GM10266 (cell line): ENCODE results near the gene C6orf141.

Experiments used
- DNase-seq: peaks from one replicate; pipeline ENCODE4 v3.0.0; 2012; ENCODE audit errors: extremely low spot score
- CTCF ChIP-seq: IDR thresholded peaks from 2 replicates; pipeline ENCODE4 v1.5.1; 2012; ENCODE audit warnings: mild to moderate bottlenecking, low read depth; ENCODE audit not compliant: control insufficient read depth, insufficient read depth; ENCODE audit errors: missing control alignments

The C6orf141 gene

GRCh38 chr6:49515485-49516146 lies 34.9 kb upstream of the C6orf141 start:
- TF ChIP-seq CTCF = no peak
- no peak for DNase-seq

- TF ChIP-seq CTCF = no peak
Measured at GRCh38 chr6:49516147-49516505, 34.3 kb upstream of the C6orf141 start.

GRCh38 chr6:49517919-49518318 lies 32.5 kb upstream of the C6orf141 start:
- no peak for TF ChIP-seq CTCF
- no peak for DNase-seq

More at GRCh38 chr6:49516147-49516505, 34.3 kb upstream of the C6orf141 start:
- no peak for DNase-seq

- TF ChIP-seq CTCF = no peak
- DNase-seq = no peak
Measured at GRCh38 chr6:49519660-49520059, 30.8 kb upstream of the C6orf141 start.

GRCh38 chr6:49522710-49523593 lies 27.5 kb upstream of the C6orf141 start:
- no peak for TF ChIP-seq CTCF
- DNase-seq = no peak

- DNase-seq = no peak
Measured at GRCh38 chr6:49523901-49524300, 26.6 kb upstream of the C6orf141 start.

More at GRCh38 chr6:49523901-49524300, 26.6 kb upstream of the C6orf141 start:
- TF ChIP-seq CTCF = no peak
